HG03469 (cell line): ENCODE data around the gene RALGAPA2.

Experiments
- ATAC-seq: cut with Tn5 transposase; IDR thresholded peaks from one replicate; pipeline ENCODE4 v1.9.1; 2021; ENCODE audit warnings: mild to moderate bottlenecking, moderate library complexity, moderate number of reproducible peaks; ENCODE audit not compliant: unreplicated experiment

The RALGAPA2 gene

DNA sequence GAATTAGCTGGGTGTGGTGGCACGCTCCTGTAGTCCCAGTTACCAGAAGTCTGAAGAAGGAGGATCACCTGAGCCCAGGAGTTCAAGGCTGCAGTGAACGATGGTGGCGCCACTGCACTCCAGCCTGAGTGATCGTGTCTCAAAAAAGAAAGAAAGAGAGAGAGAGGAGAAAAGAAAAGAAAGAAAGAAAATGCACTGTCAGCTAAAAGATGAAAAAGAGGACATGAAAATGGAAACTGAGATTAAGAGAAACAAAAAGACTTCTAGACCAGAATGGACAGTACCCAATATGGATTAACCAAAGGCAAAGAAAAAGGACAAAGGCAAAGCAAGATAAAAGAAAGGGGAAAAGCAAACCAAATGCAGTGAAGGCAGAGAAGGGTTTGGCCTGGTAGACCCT lies 9.0 kb upstream of the RALGAPA2 start:
- ATAC-seq: no peak

DNA sequence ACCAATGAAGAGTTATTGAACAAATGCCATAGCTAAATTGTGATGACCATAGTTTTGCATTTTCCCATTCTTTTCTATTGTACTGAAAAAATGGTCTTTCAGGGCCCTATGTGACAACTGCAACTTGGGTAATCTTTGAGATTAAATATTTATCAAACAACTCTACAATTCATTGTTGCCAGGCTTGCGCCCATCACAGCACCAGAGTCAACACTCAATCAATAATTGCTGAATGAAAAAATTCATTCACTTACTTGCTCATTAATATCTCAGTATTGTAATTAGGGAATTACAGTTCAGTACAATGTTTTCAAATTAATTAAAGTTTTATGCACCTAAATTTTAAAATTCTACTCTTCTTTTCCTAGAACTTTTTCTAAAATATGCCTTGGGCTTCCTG lies 7.7 kb upstream of the RALGAPA2 start:
- no peak for ATAC-seq

DNA sequence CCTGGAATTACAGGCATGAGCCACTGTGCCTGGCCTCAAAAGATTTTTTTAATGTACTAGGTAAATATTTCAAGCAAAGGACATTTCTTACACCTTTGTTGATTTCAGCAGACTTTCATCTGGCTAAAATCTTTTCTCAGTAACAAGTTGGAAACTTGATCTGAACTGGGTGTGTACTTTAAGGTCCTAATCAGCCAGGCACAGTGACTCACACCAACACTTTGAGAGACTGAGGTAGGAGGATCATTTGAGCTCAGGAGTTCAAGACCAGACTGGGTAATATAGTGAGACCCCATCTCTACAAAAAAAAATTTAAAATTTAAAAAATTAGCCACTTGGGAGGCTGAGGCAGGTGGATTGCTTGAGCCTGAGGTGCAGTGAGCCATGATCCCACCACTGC lies 7.0 kb upstream of the RALGAPA2 start:
- ATAC-seq: no peak

DNA sequence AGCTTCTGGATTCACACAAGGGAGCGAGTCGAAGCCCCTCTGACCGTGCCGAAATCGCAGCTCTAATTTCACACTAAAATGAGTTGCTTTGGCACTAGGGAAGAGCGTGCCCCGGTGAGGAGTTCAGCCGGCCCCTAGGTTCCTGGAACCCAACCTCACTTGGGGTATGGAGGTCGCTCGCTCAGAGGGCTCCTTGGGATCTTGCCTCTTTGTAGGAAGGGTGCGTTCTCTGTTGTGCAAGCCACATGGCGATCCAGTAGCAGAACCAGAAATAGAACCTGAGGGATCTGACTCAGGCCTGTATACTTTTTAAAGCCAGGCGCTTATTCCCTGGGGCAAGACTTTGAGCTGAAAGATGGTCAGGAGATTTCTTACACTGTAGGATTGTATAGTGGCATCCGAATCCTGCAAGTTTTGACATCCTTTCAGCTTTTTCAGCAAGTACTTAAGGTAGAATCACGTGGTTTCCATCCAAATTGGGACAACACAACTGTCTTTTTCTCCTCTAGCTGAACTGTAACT lies 861 bp upstream of the RALGAPA2 start:
- ATAC-seq: no peak

DNA sequence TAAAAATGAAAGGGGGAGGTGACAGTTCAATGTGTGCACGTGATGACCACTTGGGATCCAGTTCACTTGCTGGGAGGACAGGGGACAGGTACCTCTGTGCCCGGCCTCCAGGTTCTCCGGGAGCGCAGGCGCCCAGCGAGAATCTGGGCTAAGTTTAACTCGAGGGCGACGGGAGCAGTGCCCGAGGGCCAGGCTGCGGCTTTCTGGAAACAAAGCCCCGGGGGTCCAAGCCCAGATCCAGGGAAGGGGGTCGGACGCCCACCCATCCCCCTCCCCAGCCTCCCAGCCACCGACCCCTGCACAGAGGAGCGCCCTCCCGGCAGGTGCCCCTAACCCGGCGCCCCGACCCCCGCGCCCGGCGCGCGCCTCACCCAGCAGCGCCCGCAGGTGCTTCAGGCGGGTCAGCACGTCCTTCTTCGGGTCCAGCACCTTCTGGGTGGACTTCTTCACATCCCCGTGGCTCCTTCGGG lies 405 bp downstream of the RALGAPA2 start:
- ATAC-seq: no peak

DNA sequence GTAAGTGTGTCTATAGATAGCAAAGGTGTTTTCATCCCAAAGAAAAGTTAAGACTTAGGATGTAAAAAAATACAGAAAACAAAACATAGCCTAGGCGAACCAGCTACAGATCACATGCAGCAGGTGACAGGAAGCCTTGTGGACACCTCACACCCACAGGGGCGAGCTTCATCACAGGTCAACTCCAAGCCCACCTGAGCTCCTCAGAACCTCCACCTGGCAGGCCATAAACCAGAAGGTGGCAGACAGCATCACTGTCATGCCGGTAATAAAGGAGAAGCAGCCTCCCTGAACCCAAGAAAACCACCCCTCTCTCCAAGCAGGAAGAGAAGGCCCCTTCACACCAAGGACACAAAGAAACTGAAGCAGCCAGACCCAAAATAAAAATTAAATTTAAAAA lies 1.0 kb downstream of the RALGAPA2 start:
- no peak for ATAC-seq

DNA sequence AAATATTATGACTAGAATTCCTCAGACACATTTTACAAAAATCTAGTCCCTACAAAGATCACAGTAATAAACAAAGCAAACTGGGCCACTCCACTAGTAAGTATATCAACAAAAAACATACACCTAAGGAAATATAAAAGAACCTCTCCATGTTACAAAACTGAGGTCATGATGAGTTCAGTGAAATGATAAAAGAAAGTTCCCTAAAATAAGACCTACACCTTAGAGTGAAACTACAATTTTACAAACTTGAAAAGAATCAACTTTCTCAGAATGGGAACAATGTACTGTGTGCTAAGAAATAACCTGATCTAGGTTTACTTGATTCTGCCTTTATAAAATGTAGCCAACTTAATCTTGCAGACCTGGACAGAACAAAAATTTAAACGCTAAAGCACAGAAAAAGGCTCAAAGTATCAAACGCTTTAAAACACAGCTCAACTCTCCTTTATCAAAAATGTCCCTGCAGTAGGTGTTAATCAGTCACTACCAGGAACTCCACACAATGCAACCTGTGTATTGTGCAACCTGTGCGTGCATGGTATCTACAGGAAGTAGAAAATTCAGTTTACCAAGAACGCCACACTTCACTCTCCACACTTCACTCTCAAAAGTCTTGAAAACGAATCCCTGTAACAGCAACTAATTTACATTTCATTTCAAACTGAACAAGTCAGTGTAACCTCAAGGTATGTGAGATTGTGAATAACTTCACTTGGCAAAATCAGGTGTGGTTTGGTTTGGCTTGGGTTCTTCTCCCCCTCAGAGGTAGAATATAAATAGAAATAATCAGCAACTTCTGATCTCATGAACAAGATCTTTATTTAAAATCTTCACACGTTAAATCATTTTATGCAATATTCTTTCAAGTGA lies 1.8 kb downstream of the RALGAPA2 start:
- no peak for ATAC-seq

DNA sequence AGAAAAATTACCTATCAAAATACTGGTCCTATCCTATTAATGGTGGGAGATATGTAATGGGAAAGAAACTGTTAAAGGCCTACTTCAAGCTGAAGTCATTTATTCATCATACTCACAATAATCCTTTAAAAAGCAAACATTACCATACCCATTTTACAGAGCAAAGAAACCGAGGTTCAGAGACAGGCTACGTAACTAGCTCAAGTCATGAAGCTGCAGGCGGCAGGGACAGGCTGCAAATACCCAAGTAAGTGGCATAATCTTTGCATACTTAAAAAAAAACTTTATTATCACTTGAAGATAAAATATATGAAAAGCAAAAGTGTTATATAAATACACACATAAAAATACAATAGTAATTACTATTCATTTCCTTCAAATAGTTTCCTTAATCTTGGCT lies 2.6 kb downstream of the RALGAPA2 start:
- ATAC-seq: no peak

DNA sequence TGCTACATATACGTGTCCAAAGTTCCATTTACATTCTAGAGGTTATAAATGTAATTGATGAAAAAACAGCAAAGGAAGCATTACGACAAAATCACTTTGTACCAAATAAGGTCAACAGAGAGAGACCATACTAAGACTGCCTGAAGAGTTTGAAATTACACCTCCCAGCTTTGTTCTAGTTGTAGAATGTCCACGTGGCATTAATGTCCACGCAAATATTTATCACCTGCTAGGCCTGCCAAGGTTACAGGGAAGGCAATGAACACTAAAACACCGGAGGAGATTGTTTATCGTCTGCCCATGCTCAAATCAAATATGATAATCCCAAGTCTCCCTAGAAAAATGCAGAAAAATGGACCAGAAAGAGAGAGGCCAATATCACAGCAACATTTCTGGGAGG lies 6.2 kb downstream of the RALGAPA2 start:
- ATAC-seq: no peak

DNA sequence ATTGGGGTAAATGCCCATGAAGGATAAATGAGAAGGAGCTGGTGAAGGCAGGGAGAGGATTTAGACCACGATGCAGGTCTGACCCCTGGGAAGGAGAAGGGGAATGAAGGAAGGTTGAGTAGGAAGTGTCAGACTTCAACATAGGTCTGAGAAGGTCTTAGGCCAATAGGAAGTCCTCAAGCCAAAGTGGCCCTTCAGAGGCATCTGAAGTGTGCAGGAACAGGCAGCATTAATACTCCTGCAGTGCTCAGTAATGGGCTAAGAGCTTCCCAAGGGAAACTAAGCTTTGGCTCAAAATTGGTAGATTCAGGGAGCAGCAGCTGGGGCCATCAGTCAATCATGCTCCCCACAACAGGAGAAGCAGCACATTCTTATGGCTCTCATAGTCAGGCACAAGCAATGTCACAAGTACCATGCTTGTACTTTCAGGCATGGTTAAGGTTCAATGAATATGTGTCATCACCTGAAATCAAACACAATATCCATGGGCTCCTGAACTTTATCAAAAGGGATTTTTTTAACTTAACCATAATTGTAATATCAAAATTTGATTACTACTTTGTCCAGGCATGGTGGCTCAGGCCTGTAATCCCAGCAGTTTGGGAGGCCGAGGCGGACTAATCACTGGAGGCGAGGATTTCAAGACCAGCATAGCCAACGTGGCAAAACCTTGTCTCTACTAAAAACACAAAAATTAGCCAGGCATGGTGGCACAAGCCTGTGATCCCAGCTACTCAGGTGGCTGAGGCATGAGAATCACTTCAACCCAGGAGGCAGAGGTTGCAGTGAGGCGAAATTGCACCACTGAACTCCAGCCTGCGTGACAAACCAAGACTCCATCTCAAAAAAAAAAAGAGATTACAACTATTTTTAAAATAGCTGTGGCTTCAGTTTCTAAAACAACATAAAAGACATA lies 9.9 kb downstream of the RALGAPA2 start:
- no peak for ATAC-seq

DNA sequence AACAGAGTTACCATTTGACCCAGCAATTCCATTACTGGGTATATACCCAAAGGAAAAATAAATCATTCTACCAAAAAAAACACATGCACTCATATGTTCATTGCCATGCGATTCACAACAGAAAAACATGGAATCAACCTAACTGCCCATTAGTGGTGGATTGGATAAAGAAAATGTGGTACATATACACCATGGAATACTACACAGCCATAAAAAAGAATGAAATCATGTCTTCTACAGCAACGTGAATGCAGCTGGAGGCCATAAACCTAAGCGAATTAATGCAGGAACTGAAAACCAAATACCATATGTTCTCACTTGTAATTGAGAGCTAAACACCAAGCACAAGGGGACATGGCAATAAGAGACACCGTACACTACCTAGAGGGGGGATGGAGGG lies 12.5 kb downstream of the RALGAPA2 start:
- no peak for ATAC-seq

DNA sequence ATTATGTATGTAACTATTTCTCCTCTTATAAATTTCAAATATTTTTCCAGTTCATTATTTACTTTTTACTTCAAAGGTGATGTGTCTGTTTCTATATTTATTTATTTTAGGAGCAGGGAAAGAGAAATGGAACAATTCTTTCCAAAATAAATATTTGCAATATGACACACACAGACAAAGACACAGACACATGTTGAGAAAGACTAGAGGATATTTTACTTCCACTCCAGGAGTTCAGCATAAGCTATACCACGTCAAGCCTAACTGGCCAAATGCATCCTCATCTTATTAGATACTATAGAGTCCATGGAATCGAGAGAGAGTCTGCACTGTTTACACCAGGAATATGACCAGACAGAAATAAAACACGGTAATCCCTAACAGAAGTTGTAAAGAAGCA lies 13.3 kb downstream of the RALGAPA2 start:
- ATAC-seq: no peak

DNA sequence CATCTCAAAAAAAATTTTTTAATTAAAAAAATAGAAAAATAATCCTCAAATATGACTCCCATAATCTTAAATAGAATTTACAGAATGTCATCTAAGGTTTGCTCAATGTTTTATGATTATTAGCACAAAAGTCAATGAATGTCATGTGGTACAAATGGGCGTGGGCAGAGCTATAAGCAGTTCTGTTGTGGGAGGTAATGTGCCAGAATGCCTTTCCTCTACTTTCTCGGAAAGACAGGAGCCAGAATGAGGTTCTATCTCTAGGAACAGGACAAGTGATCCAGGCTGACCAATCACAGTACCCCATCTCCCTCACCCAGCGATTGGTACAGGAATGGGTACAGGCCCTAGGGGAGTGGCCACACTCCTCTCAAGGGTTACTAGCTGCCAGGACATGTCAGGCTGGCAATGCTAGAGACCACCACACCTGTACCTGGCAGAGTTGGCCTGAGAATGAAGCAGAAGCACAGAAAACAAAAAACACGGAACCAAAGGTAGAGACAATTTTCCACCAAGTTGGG lies 15.1 kb downstream of the RALGAPA2 start:
- ATAC-seq: no peak

DNA sequence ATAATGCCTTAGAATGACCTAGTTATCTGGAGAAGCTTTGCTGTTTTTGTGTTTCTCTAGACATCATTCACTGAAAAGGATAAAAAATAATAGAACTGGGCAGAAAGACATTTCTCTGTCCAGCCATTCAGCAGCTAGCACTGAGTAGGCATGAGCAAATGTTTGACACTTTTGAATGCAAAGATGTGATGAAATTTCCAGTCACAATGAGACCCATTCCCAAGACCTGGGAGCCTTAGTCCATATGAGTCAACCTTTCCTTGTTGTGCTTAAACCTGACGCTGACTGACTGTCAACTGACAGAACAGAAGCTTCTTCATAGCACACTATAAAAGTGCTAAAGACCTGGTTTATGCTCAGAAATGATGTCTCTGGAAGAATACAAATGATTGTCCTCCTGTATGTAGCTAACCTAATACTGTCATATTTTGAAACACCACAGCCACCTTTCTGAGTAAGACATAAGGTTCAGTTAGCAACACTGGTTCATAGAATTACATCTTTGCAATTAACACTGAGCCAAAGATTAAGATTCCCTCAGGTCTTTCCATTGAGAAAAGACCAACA lies 17.1 kb downstream of the RALGAPA2 start:
- ATAC-seq: no peak

DNA sequence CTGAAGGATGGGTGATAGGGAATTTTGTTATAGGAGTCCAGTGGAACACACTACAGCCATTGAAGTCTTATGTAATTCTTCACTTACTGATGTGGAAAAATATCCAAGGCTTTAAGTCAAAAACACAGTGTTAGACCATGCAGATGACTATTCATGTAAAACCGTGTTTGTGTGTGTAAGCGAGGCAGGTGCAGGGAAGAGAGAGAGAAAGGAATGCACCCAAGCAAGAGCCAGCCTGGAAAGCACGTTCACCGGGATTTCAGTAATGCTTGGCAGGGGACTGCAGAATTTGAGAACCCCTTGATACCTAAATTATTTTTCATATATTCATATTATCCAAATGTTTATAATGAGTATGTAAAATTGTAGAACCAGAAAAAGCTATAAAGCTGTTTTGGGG lies 17.9 kb downstream of the RALGAPA2 start:
- no peak for ATAC-seq

DNA sequence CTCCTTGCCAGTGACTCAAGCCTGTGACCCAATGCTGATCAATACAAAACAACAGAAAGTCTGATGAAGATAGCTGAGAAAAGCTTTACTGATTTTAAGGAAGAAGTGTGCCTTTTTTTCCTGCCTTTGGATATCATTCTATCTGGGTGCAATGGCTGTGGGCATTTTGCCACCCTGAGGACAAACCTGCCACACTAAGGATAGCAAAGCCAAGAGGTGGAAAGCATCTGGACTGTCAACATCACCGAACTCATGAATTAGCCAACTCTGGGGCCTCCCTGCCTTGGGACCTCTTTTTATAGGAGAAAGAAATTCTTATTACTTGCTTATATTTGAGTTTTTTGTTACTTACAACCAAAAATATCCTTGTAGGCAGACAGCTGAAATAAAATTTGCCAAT lies 19.9 kb downstream of the RALGAPA2 start:
- ATAC-seq: no peak

DNA sequence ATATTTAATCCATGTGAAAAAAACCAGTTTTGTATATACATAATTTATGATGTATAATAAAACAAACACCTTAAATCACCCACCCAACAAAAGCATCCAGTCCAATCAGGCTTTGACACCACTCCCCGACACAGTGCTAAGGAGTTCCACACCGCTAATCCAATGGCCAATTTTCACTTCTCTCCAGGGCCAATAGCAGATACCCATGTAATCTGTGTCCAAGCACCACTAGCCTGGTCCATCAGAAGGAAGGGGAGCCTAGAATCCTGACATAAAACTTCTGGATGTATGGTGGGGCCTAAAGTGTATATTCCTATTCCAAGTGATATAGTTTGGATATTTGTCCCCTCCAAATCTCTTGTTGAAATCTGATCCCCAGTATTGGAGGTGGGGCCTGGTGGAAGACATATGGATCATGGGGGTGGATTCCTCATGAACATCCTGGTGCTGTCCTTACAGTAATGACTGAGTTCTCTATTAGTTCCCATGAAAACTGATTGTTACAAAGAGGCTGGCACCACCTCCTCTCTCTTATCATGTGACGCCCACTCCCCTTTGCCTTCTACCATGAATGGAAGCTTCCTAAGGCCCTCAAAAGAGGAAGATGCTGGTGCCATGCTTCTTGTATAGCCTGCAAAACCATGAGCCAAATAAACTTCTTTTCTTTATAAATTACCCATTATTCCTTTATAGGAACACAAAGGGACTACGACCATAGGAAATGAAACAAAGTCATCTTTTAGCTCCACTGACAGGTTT lies 20.8 kb downstream of the RALGAPA2 start:
- peak; percentile 18 for ATAC-seq

DNA sequence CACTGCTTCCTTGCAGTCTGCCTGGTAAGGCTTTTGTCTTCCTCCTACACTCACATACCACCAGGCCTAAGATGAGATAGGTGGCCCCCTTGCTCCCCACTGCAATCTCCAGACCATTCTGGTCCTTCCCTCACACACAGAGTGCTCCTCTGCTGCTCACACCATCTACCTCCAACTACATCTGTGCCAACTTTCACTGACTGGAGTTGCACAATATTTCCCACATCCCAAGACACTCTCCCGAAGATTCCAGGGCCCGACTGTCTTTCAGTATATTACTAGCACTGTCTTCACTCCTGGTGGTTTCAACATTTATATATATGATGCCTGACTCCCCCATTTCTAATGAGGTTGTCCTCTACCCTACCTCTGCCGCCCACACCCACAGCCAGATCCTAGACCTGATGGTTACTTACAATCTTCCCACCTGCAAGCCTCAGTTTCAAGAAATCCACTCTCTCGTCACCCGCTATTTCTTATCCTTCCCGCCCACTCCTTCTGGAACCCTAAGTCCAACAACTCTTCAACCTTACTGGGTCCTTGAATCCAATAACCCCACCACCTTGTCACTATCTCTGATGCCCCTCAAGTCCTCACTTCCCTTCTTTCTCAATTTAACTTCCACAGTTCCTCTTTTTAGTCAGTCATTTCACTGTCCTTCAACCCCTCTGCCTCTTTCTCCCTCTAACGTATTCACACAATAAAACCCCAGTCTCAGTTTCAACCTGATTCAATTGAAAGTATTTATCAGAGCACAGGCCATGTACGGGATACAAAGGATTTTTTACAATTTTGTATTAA lies 21.6 kb downstream of the RALGAPA2 start:
- ATAC-seq: peak; percentile 90

DNA sequence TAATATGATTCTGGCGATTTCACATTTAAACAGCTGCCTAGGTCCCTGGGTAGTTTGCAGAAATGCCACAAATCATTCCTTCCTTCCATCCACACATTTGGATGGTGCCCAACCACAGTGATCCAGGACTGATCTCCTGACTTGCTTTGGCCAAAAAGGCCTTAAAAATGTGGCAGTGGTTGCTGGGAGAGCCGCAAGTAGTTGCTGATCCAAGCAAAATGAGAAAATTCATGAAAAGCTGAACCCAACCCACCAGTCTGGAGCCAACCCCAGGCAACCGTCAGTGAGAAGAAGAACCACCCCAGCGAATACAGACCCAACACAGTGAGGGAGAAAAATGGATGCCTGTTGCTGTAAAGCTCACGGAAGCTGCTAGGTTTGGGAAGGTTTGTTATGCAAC lies 25.1 kb downstream of the RALGAPA2 start:
- no peak for ATAC-seq
